ENCODE measurements around the gene USP12.

- TF ChIP-seq CTCF (IDR thresholded peaks at IDR 0.05) (no peak), POLR2A (IDR thresholded peaks at IDR 0.05) (no peak)
Observed at GRCh38 chr13:27101847-27102246, 69.8 kb downstream of the USP12 start.
